Adrenal gland (tissue), 12 donors: ENCODE results near the gene ZNF681. TPM values are rescaled to one million over a fixed set of nuclear protein-coding genes. Genes with fewer than 3 reads are reported as not detected.

Experiments used
- DNase-seq, 7 donors: peaks; one replicate each; pipeline ENCODE4 v3.0.0-alpha.2; 2019 to 2020
- H3K27ac ChIP-seq, 5 donors: fragments of 200-600 bp; sonication (generic) in 4 of 5; 1 replicate in 3 of 5; 2 replicates in 2 of 5; pipeline versions ENCODE4 v1.5.1 to v1.8.0; 2016 to 2020; ENCODE audit warnings: mild to moderate bottlenecking in 1 of 5
- H3K27me3 ChIP-seq: fragments of 200-600 bp; 2 replicates; pipeline ENCODE4 v1.8.0; 2021
- H3K36me3 ChIP-seq, 2 donors: fragments of 200-600 bp; replicated peaks in 1 of 2; 1 replicate in 1 of 2; 2 replicates in 1 of 2; pipeline versions ENCODE4 v1.5.1 to v1.8.0; 2018 to 2022
- H3K4me1 ChIP-seq, 2 donors: fragments of 200-600 bp; replicated peaks in 1 of 2; 1 replicate in 1 of 2; 2 replicates in 1 of 2; pipeline versions ENCODE4 v1.5.1 to v1.8.0; 2018 to 2021
- H3K4me3 ChIP-seq, 4 donors: fragments of 200-600 bp; sonication (generic) in 3 of 4; one replicate each; pipeline ENCODE4 v1.5.1; 2016 to 2018
- H3K9me3 ChIP-seq, 3 donors: fragments of 200-600 bp; sonication (generic) in 1 of 3; replicated peaks in 1 of 3; 1 replicate in 2 of 3; 2 replicates in 1 of 3; pipeline versions ENCODE4 v1.5.1 to v1.8.0; 2016 to 2021
- POLR2A ChIP-seq, 2 donors: fragments of 450-650 bp; IDR thresholded peaks; one replicate each; pipeline ENCODE4 v1.6.1; 2017; ENCODE audit warnings: antibody characterized with exemption in 2 of 2, mild to moderate bottlenecking in 2 of 2, moderate library complexity in 1 of 2
- WGBS, 4 donors: extraction: QIAGEN DNeasy Blood & Tissue Kit in 2 of 4; methylation state at CpG; one replicate each; pipeline versions ENCODE4 v1.1.5 to v1.1.7; 2013 to 2017; 5-methylcytosine and 5-hydroxymethylcytosine counted together
- intact Hi-C, 2 donors: fragments of 100-400 bp; cut with DNase I; formaldehyde crosslinking; loops; one replicate each; pipeline versions ENCODE4 v1.14.1 to v1.15.0; 2022 to 2023
- polyA plus RNA-seq, 3 donors: library from polyadenylated mRNA; stranded (reverse); fragments of 200-250 nt in 2 of 3; fragments of 350-450 nt in 1 of 3; fragmentation: Illumina TruSeq in 1 of 3; extraction: RNeasy Lipid Tissue Mini Kit (QIAGEN cat#74804) in 1 of 3; gene quantifications; one replicate each; pipeline ENCODE4 v1.2.3, GENCODE V29; 2013 to 2014
- total RNA-seq, 9 donors: library from RNA; depleted of rRNA in 4 of 9; stranded (reverse); fragments of >200 nt in 4 of 9; fragments of 120-200 nt in 1 of 9; fragmentation: NEBNext Ultra II Directional in 1 of 9; extraction: Animal tissue kit (Norgen Biotek cat#: 25700) in 1 of 9; gene quantifications; one replicate each; pipeline versions ENCODE4 v1.1.0 to v1.2.4, GENCODE V29; 2013 to 2023
- TF ChIP-seq, protein P1 (sequence below), 6 experiments: fragments of 450-650 bp in 4 of 6; fragments of 200-600 bp in 2 of 6; sonication (generic) in 1 of 6; IDR thresholded peaks; 1 replicate in 5 of 6; 2 replicates in 1 of 6; pipeline versions ENCODE4 v1.5.1 to v1.8.0; 2016 to 2021; ENCODE audit warnings: antibody characterized with exemption in 6 of 6, mild to moderate bottlenecking in 2 of 6, moderate library complexity in 1 of 6
- donor health status: healthy with polysubstance abuse.
- donor health status: Bipolar disorder and iron deficiency.
- donor health status: DM: yes; HTN: yes; CAD: no.
- donor health status: DM: no; HTN: no; CAD: no.
- donor health status: DM: no; HTN: no; CAD: no.
- donor health status: DM: yes; HTN: yes; CAD: no.

The ZNF681 gene
- total and polyA plus RNA-seq, 12 donors = 0.44 to 5.8 (median 1.7) TPM

DNA sequence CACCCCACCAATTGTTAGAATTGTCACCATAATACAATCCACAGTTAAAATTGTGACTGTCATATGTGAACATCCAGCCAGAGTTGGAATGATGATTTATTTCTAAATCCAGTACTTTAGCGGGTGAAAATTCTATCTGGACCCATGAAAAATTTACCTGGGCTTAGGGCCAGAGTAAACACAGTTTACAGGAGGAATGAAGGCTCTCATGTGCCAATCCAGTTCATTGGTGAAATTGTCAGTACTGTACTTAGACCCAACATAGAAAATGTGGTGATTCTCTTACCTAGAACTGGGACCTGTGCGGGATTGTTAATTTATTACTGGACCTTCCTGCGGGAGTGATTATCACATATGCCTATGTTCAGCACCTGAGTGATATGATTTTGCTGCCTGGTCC, 27.3 kb upstream of the ZNF681 start:
- Histone ChIP-seq H3K27me3 (no peaks in the 10 kb centered on the region), H3K4me3 (no peak overlapping the region), H3K9me3 (no peaks in the 10 kb centered on the region), H3K27ac (no peak overlapping the region), H3K4me1 (no peaks in the 10 kb centered on the region), H3K36me3 (no peaks in the 10 kb centered on the region)
- TF ChIP-seq, protein P1, sequence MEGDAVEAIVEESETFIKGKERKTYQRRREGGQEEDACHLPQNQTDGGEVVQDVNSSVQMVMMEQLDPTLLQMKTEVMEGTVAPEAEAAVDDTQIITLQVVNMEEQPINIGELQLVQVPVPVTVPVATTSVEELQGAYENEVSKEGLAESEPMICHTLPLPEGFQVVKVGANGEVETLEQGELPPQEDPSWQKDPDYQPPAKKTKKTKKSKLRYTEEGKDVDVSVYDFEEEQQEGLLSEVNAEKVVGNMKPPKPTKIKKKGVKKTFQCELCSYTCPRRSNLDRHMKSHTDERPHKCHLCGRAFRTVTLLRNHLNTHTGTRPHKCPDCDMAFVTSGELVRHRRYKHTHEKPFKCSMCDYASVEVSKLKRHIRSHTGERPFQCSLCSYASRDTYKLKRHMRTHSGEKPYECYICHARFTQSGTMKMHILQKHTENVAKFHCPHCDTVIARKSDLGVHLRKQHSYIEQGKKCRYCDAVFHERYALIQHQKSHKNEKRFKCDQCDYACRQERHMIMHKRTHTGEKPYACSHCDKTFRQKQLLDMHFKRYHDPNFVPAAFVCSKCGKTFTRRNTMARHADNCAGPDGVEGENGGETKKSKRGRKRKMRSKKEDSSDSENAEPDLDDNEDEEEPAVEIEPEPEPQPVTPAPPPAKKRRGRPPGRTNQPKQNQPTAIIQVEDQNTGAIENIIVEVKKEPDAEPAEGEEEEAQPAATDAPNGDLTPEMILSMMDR (IDR thresholded peaks at IDR 0.05) = no peak
- TF ChIP-seq POLR2A (IDR thresholded peaks at IDR 0.05) = no peak
- no peak for DNase-seq
- intact Hi-C loops = no loop called here
- 56 to 79% (median 72%) methylated on average over 2 to 3 of the region's 3 CpGs for WGBS, 4 donors

DNA sequence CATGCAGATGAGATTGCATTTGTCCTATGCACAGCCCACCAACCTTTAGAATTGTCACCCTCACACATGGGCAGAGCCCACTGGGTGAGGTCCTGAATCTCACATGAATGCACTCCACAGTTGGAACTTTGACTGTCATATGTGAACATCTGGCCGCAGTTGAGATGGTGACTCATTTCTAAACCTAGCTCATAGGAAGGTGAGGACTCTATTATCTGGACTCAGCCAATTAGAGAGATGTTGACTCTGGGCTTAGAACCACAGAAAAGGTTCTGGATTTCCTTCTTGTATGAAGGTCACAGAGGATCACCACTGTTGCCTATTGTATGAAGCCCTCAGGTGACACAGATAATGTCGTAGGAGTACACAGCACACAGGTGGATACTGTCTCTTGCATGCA, 25.6 kb upstream of the ZNF681 start:
- intact Hi-C loops = no loop called here
- no peak overlapping the region for H3K4me3 ChIP-seq
- no peaks in the 10 kb centered on the region for H3K36me3 ChIP-seq
- WGBS, 4 donors = 40 to 46% (median 44%) methylated on average over 2 of the region's 2 CpGs
- H3K27me3 ChIP-seq = no peaks in the 10 kb centered on the region
- no peak for DNase-seq
- no peak overlapping the region for H3K27ac ChIP-seq
- TF ChIP-seq, protein P1 (IDR thresholded peaks at IDR 0.05) = no peak
- no peak for TF ChIP-seq POLR2A (IDR thresholded peaks at IDR 0.05)
- H3K9me3 ChIP-seq = no peaks in the 10 kb centered on the region
- no peaks in the 10 kb centered on the region for H3K4me1 ChIP-seq

DNA sequence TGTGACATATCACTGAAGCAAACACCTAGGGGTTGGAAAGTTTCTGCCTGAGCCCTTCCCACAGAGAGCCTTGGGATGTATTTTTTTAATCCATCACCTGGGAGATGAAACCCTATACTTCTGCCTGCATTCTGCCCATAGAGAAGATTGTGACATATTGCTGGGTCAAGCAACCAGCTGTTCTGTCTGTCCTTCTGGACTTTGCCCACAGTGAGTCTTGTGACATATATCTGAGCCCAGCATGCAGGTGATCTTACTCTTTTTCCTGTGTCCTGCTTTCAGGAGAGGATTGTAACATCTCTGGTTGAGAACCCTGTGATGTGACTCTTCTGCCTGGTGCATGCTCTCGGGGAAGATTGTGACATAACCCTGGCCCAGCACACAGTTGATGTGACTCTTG, 24.9 kb upstream of the ZNF681 start:
- Histone ChIP-seq H3K4me3 (no peak overlapping the region), H3K9me3 (no peaks in the 10 kb centered on the region), H3K27ac (no peak overlapping the region), H3K36me3 (no peaks in the 10 kb centered on the region), H3K27me3 (no peaks in the 10 kb centered on the region), H3K4me1 (no peaks in the 10 kb centered on the region)
- WGBS, 4 donors = 0% methylated on average over 1 of the region's 1 CpG
- no peak for DNase-seq
- intact Hi-C loops = no loop called here
- no peak for TF ChIP-seq POLR2A (IDR thresholded peaks at IDR 0.05)
- TF ChIP-seq, protein P1 (IDR thresholded peaks at IDR 0.05) = no peak

DNA sequence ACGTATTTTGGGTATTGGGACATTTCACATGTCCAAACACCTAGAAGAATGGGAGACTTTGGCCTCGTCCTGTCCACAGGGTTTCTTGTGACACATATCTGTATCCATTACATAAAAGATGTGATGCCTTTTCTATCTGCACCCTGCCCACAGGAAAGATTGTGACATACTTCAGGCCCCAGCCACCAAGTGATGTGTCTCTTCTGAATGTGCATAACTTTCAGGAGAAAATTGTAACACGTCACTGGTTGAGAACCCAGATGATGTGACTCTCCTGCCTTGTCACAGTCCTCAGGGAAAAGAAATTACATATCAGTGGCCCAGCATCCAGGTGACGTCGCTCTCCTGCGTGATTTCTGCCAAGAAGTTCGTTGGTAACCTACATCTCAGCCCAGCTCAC, 21.0 kb upstream of the ZNF681 start:
- Histone ChIP-seq H3K27ac (no peak overlapping the region), H3K36me3 (no peaks in the 10 kb centered on the region), H3K4me1 (no peaks in the 10 kb centered on the region), H3K4me3 (no peak overlapping the region), H3K9me3 (no peaks in the 10 kb centered on the region), H3K27me3 (no peaks in the 10 kb centered on the region)
- intact Hi-C loops = no loop called here
- 92 to 95% (median 94%) methylated on average over 7 of the region's 7 CpGs for WGBS, 4 donors
- TF ChIP-seq POLR2A (IDR thresholded peaks at IDR 0.05) = no peak
- TF ChIP-seq, protein P1 (IDR thresholded peaks at IDR 0.05) = no peak
- DNase-seq = no peak
